OCI-LY3 (cell line): Measurements from ENCODE around the gene AGFG1.

Experiments used
- H2AFZ ChIP-seq: fragments of 200-600, 300-600 bp; shearing (Covaris generic); 2 replicates; pipeline ENCODE4 v1.6.0; 2014; ENCODE audit warnings: antibody characterized with exemption, low read depth, low read length
- H3K27ac ChIP-seq: fragments of 200-600, 300-600 bp; sonication (generic); 2 replicates; pipeline ENCODE4 v1.5.1; 2014; ENCODE audit warnings: mild to moderate bottlenecking, low read length, moderate library complexity, mixed read lengths
- H3K27me3 ChIP-seq: fragments of 200-600, 300-600 bp; sonication (generic); 2 replicates; pipeline ENCODE4 v1.6.1; 2014; ENCODE audit warnings: low read depth, low read length, mixed read lengths
- H3K36me3 ChIP-seq: fragments of 200-600, 300-600 bp; sonication (generic); replicated peaks from 2 replicates; pipeline ENCODE3; 2014; ENCODE audit warnings: low read depth, low read length, mixed read lengths
- H3K4me1 ChIP-seq: fragments of 300-600, 200-600 bp; sonication (generic); 2 replicates; pipeline ENCODE4 v1.6.1; 2014; ENCODE audit warnings: low read length, mixed read lengths
- H3K4me2 ChIP-seq: fragments of 200-600, 300-600 bp; sonication (generic); 2 replicates; pipeline ENCODE4 v1.6.1; 2014; ENCODE audit warnings: low read length, mixed read lengths
- H3K4me3 ChIP-seq: fragments of 300-600, 200-600 bp; sonication (generic); 2 replicates; pipeline ENCODE4 v1.5.1; 2014; ENCODE audit warnings: antibody characterized with exemption, mild to moderate bottlenecking, low read length, moderate library complexity
- H3K79me2 ChIP-seq: fragments of 300-600, 200-600 bp; shearing (Covaris generic); 2 replicates; pipeline ENCODE4 v1.6.1; 2014; ENCODE audit warnings: mild to moderate bottlenecking, low read length, mixed read lengths
- H3K9ac ChIP-seq: fragments of 300-600, 200-600 bp; shearing (Covaris generic); 2 replicates; pipeline ENCODE4 v1.6.0; 2014; ENCODE audit warnings: mild to moderate bottlenecking, low read length, moderate library complexity
- H3K9me3 ChIP-seq: fragments of 200-600, 300-600 bp; shearing (Covaris generic); 2 replicates; pipeline ENCODE4 v1.6.1; 2014; ENCODE audit warnings: low read length, mixed read lengths; ENCODE audit not compliant: insufficient read depth
- H4K20me1 ChIP-seq: fragments of 200-600, 300-600 bp; sonication (generic); 2 replicates; pipeline ENCODE4 v1.6.1; 2016; ENCODE audit warnings: low read length, mixed read lengths; ENCODE audit not compliant: insufficient read depth
- EZH2phosphoT487 ChIP-seq: fragments of 200-600 bp; shearing (Covaris generic); IDR thresholded peaks from 2 replicates; pipeline ENCODE4 v1.6.1; 2018; ENCODE audit warnings: antibody characterized with exemption, mixed run types, low read depth
- TF ChIP-seq, protein P1 (sequence below): fragments of 200-600, 300-600 bp; sonication (generic); IDR thresholded peaks from 2 replicates; pipeline ENCODE4 v1.5.1; 2014; ENCODE audit warnings: antibody characterized with exemption, low read length, low read depth

The AGFG1 gene

DNA sequence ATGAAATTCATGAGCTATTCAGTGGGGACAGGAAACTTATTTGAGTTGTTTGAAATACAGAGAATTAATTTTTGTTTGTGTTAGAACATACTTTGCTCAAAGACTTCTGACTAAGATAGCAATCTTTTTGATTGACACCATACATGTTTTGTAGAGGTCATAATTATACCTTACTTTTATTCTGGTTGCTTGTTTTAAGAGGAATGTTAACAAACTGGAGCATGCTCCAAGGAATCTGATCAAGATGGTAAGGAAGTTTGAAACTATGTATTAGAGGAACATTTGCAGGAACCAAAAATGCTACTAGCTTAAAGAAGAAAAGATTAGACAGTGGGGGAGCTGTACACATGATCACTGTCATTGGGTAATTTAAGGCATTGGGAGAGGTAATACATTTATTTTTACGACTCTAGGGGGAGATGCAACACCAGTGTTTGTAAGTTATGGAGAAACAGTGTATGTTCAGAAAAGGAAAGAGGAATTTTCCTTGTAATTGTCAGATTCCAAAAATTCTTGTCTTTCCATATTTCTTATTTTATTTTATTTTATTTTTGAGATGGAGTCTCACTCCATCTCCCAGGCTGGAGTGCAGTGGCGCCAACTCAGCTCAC, 8.0 kb downstream of the AGFG1 start:
- H3K27me3 ChIP-seq = no peaks in the 10 kb centered on the region
- H3K9ac ChIP-seq = no peak overlapping the region
- H3K4me3 ChIP-seq = no peak overlapping the region
- peaks cover 95% of the 10 kb centered on the region for H3K79me2 ChIP-seq
- peaks cover 24% of the 10 kb centered on the region for H3K4me1 ChIP-seq
- no peak overlapping the region for H3K27ac ChIP-seq
- H3K4me2 ChIP-seq = no peak overlapping the region
- peaks cover 2% of the 10 kb centered on the region for H3K36me3 ChIP-seq
- peaks cover 62% of the 10 kb centered on the region for H4K20me1 ChIP-seq
- no peaks in the 10 kb centered on the region for H3K9me3 ChIP-seq
- no peak overlapping the region for H2AFZ ChIP-seq
- TF ChIP-seq EZH2phosphoT487 = no peak
- TF ChIP-seq, protein P1, sequence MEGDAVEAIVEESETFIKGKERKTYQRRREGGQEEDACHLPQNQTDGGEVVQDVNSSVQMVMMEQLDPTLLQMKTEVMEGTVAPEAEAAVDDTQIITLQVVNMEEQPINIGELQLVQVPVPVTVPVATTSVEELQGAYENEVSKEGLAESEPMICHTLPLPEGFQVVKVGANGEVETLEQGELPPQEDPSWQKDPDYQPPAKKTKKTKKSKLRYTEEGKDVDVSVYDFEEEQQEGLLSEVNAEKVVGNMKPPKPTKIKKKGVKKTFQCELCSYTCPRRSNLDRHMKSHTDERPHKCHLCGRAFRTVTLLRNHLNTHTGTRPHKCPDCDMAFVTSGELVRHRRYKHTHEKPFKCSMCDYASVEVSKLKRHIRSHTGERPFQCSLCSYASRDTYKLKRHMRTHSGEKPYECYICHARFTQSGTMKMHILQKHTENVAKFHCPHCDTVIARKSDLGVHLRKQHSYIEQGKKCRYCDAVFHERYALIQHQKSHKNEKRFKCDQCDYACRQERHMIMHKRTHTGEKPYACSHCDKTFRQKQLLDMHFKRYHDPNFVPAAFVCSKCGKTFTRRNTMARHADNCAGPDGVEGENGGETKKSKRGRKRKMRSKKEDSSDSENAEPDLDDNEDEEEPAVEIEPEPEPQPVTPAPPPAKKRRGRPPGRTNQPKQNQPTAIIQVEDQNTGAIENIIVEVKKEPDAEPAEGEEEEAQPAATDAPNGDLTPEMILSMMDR = peak; percentile 46

DNA sequence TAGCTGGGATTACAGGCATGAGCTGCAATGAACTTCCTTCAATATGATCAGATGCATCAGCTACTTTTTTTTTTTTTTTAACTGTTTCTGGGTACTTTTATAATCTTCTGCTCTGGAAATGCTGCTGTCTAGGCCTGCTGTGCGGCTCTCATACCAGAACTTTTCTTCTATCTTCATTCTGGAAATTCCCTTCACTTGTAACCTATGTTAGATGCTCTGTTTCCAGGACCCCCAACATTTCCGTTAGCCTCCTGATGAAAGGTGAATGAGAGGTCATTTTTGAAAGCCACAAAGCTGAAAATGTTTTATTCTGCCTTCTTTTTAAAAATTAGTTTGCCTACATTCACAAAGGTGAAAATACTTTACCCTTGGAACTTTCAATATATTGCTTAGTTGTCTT, 8.6 kb downstream of the AGFG1 start:
- Histone ChIP-seq H2AFZ (no peak overlapping the region), H3K4me3 (no peak overlapping the region), H3K27ac (no peak overlapping the region), H3K9me3 (no peaks in the 10 kb centered on the region), H3K9ac (no peak overlapping the region), H3K4me2 (no peak overlapping the region), H3K79me2 (peaks cover 95% of the 10 kb centered on the region), H3K27me3 (no peaks in the 10 kb centered on the region), H3K4me1 (peaks cover 24% of the 10 kb centered on the region), H4K20me1 (peaks cover 57% of the 10 kb centered on the region), H3K36me3 (peaks cover 2% of the 10 kb centered on the region)
- no peak for TF ChIP-seq EZH2phosphoT487
- TF ChIP-seq, protein P1 = no peak

DNA sequence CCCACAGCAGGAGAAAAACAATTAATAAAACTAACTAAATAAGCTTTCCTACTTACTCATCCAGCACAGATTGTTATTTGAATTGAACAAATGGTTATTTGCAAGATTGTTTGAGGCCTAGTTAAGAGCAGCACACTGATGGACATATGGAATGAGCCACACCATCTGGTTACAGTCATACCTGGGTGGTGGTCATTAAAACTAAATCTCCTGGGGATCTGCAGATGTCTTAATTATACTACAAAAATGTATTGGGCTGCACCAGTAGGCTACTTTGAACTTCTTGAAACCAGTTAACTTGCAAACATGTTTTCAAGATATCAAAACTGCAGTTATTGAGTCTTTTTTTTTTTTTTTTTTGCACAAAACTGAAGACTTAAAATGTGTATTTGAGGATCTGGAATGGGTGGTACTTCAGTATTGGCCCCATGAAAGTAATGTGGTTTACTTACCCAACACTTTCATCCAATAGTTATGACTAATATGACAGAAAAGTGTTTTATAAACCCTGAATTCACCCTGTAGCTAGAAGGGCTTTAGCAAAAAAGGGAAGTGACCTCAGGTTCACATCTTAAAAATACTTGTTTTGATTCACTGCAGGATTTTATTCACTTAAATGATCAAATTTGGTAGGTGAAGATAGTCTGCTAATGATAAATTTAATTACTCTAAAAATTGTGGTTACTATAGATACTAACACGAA, 10.8 kb downstream of the AGFG1 start:
- H3K4me1 ChIP-seq = peaks cover 25% of the 10 kb centered on the region
- H3K4me2 ChIP-seq = peak overlapping the region; percentile 49
- no peak overlapping the region for H3K9ac ChIP-seq
- H3K4me3 ChIP-seq = no peak overlapping the region; the same call in 1 of the 2 replicates
- H3K9me3 ChIP-seq = no peaks in the 10 kb centered on the region
- peaks cover 6% of the 10 kb centered on the region for H3K36me3 ChIP-seq
- H3K79me2 ChIP-seq = peaks cover 93% of the 10 kb centered on the region
- H2AFZ ChIP-seq = no peak overlapping the region
- H3K27ac ChIP-seq = peak overlapping the region; percentile 41
- H4K20me1 ChIP-seq = peaks cover 48% of the 10 kb centered on the region
- TF ChIP-seq, protein P1 = no peak
- TF ChIP-seq EZH2phosphoT487 = no peak
- H3K27me3 ChIP-seq = no peaks in the 10 kb centered on the region

DNA sequence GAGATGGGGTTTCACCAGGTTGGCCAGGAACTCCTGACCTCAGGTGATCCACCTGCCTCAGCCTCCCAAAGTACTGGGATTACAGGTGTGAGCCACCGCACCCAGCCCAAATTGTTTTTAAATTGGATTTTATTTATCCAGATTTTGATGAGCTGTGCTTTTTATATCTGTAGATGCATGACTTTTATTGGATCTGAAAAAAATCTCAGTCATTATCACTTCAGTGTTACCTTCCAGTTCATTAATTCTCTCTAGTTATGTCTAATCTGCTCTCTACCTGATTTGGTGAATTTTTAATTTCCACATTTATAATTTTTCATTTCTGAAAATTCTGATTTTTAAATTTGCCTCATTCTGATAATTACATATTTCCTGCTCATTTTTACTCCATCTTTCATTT, 13.5 kb downstream of the AGFG1 start:
- Histone ChIP-seq H3K79me2 (peaks cover 94% of the 10 kb centered on the region), H3K9ac (no peak overlapping the region), H3K27ac (no peak overlapping the region), H3K27me3 (no peaks in the 10 kb centered on the region), H4K20me1 (peaks cover 40% of the 10 kb centered on the region), H3K4me1 (peaks cover 20% of the 10 kb centered on the region), H3K4me3 (no peak overlapping the region), H2AFZ (no peak overlapping the region), H3K9me3 (no peaks in the 10 kb centered on the region), H3K36me3 (peaks cover 6% of the 10 kb centered on the region), H3K4me2 (no peak overlapping the region)
- TF ChIP-seq, protein P1 = no peak
